Right renal cortex interstitium (tissue), 3 donors: Measurements from ENCODE around the gene ELANE. TPM values are rescaled to one million over a fixed set of nuclear protein-coding genes. Genes with fewer than 3 reads are reported as not detected.
"Not testable (repeated sequence)": the region's sequence is repeated elsewhere in the genome, so short reads cannot be mapped to it uniquely, and the experiment has no call there.

Source experiments
- DNase-seq, 3 donors: peaks; one replicate each; pipeline ENCODE4 v3.0.0-alpha.2; 2013; ENCODE audit warnings: low read depth in 3 of 3, low spot score in 2 of 3
- polyA plus RNA-seq, 3 donors: library from polyadenylated mRNA; unstranded; fragments of 120-200 nt; gene quantifications; one replicate each; pipeline ENCODE4 v1.2.1, GENCODE V29; 2013; ENCODE audit not compliant: insufficient read length in 3 of 3

The ELANE gene
- polyA plus RNA-seq, 3 donors, result 0.29 to 0.51 TPM; not detected in 1

DNA sequence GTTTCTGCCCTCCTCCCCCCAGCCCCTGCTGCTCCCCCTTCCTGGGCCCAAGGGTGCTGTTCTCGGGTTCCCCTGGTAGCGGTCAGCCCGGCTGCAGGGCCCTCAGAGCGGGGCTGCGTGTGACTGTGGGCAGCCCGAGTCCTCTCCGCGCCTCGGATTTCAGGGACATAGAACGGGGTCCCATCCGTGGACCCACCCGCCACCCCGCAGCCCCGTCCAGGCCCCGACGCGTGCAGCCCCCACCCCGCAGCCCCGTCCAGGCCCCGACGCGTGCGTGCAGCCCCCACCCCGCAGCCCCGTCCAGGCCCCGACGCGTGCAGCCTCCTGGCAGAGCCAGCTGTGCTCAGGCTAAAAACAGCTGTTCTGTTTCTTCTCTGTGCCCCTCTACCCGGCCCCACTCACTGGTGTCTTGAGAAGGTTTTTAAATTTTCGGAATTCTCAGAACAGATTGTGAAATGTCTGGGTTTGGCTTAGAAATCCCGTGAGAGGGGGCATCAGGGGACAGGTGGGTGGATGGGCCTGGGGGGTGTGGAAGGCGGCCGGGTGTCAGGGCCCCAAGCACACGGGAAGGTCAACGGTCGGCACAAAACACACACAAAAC is 16.8 kb upstream of the ELANE start:
- no peak for DNase-seq

DNA sequence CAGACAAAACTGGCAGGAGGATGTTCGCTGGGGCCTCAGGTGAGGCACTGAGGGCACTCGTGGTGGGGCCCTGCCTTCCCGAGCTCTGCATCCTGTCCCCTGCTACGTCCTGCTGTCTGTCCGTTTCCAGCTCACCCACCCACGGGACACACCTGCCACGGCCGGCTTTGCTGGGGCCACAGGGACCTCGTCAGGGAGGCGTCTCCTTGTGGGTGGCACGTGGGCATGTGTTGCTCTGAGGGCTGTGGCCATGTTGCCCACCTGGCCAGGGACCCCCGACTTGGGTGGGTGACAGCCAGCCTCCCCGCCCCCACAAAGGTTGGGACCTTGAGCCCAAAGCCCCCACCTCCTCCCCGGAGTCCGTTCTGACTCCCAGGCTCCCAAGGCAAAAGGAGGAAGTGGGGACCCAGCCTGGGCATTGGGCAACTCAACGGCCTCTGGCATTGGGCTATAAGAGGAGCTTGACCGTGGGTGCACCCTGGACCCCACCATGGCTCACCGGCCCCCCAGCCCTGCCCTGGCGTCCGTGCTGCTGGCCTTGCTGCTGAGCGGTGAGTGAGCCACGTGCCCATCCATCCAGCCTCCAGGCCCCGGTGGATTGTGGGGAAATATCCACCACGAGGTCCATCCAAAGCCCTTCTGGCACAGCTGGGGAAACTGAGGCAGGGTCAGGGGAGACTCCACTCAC is 11.4 kb upstream of the ELANE start, which contains the start of gene PRTN3:
TSS of gene PRTN3 (plus strand) at position 481 of the 688 bp plus-strand sequence. CDS start at position 491, 10 bp downstream.
- no peak for DNase-seq

DNA sequence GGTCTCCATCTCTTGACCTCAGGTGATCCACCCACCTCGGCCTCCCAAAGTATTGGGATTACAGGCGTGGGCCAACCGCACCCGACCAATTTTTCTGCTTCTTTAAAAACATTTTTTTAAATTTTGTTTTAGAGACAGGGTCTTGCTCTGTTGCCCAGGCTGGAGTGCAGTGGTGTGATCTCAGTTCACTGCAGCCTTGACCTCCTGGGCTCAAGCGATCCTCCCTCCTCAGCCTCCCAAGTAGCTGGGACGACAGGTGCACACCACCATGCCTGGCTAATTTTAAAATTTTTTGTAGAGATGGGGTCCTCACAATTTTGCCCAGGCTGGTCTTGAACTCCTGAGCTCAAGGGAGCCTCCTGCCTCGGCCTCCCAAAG is 9.3 kb upstream of the ELANE start:
- DNase-seq, result not testable (repeated sequence)

DNA sequence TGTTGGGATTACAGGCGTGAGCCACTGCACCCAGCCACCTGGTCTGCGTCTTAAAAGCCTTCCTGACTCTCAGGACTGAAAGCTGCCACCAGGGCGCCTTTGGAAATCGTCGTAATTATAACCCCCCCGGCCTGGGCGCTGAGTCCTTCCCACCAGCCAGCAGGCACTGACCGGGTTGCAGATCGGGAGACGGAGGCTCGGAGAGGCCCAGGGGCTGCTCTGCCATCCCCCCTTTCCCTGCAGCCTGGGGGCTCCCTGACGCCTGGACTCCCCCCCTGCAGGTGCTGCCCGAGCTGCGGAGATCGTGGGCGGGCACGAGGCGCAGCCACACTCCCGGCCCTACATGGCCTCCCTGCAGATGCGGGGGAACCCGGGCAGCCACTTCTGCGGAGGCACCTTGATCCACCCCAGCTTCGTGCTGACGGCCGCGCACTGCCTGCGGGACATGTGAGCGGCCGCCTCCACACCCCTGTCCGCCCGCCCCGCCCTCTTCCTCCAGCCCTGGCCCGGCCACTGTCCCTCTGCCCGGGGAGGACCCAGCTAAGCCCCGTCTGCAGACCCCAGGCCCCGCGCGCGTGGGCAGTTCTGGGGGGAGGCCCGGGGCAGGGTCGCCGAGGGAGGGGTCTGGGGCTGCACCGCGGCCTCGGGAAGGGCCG is 8.8 kb upstream of the ELANE start:
- DNase-seq, result no peak

DNA sequence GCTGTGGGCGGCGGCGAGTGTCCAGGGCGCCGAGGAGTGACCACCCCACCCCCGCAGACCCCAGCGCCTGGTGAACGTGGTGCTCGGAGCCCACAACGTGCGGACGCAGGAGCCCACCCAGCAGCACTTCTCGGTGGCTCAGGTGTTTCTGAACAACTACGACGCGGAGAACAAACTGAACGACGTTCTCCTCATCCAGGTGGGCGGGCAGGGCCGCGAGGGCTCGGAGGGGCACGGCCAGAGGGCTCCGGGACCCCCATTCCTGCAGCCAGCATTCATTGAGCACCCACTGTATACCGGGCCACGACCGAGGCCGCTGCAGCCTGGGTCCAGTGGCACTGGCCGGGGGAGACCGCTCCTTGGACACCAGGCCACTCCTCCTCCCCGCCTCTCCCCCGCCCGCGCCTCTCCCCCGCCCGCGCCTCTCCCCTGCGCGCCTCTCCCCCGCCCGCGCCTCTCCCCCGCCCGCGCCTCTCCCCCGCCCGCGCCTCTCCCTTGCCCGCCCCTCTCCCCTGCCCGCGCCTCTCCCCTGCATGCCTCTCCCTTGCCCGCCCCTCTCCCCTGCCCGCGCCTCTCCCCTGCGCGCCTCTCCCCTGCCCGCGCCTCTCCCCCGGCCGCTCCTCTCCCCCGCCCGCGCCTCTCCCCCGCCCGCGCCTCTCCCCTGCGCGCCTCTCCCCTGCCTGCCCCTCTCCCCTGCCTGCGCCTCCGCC is 8.1 kb upstream of the ELANE start:
- no peak for DNase-seq

DNA sequence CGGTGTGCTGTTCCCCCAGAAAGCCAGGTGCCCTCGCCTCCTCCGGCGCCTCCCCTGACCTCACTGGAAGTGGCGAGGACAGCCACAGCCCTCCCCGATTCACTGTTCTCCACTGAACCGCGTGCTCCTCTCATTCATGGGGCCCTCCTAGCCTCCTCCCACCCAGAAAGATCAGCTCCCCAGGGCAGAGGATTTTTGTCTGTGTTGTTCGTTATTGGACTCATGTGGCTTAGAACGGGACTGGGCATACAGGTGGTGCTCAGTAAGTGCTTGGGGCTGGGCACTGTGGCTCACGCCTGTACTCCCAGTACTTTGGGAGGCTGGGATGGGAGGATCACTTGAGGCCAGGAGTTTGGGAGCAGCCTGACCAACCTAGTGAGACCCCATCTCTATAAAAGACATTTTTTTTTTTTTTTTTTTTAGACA is 7.5 kb upstream of the ELANE start:
- DNase-seq, result no peak

DNA sequence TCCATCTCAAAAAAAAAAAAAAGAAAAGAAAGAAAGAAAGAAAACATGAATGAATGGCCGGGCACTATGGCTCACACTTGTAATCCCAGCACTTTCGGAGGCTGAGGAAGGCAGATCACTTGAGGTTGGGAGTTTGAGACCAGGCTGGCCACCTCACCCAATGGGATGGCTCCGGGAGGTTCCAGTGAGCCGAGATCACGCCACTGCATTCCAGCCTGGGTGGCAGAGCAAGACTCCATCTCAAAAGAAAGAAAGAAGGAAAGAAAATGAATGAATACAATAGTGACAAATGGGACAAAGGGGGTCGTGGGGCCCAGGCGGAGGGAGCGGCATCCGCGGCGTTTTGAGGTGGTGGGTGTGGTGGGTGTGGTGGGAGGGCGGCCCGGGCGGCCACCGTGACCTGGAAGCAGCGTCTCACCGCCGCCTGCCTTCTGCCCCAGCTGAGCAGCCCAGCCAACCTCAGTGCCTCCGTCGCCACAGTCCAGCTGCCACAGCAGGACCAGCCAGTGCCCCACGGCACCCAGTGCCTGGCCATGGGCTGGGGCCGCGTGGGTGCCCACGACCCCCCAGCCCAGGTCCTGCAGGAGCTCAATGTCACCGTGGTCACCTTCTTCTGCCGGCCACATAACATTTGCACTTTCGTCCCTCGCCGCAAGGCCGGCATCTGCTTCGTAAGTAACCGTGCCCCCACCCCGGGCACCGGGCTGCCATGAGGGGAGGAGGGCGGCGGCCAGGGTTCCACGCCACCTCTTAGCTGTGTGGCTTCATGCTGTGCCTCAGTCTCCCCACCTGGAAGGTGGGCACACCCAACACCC is 6.2 kb upstream of the ELANE start:
- DNase-seq, result no peak

DNA sequence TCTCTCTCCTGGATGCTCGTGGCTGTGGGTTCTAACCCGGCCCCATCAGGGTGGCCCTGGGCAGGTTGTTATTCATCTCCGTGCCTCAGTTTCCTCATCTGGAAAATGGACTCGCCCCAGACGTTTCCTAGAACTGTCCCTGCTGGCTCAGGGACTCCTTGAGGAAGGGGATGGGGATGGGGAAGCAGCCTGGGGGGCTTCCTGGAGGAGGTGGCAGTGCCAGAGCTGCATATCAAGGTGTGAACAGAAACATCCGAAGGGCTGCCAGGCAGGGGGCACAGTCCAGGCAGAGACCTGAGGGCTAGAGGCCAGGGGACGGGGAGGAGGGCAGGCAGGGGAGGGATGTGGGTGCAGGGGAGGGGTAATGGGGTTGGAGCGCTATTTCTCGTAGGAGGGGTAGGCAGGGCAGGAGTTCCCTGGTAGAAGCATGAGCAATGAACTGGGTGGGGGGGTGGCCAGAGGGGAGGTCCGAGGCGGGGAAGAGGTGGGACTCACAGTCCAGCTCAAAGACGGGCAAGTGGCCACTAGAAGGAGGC is 3.6 kb upstream of the ELANE start:
- DNase-seq, result no peak

DNA sequence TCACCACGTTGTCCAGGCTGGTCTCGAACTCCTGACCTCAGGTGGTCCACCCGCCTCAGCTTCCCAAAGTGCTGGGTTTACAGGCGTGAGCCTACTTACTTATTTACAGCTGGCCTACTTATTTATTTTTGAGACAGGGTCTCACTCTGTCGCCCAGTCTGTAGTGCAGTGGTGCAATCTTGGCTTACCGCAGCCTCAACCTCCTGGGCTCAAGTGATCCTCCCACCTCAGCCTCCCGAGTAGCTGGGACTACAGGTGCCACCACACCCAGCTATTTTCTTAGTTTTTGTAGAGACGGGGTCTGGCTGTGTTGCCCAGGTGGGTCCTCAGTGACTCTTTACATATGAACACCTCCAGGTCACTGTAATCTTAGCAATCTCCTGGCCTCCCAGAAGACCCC is 2.9 kb upstream of the ELANE start:
- DNase-seq, result not testable (repeated sequence)

DNA sequence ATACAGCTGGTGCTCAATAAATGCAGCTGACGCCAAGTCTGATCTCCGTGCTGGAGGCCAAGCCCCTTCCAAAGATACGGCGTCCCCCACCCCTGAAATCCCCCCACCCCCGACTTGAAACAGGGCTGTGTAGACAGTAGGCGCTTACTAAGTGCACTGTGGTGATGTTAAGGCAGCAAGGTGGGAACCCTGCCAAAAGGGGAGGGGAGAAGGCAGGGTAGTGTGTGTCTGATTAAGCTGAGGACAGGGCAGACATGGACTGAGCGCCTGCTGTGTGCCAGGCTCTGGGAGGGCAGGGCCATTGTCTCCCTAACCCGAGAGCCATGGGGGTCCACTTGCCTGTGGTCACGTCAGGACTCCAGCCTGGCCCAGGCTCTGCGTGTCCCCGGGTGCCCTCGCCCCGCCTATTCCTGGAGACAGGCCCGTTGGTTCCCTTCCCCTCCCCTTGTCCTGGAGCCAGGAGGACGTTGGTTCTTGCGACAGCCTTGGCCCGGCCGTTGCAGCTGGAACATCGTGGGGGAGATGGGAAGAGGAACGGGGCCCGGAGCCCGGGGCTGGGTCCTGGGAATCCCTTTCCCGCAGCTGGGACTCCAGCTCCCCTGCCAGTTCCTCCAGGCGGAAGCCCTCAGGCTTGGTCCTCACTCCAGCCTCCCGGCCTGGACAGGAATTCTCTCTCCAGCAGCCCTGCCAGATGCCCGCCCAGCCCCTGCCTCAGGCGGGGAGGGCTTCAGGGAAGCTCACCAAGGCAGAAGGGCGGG is 1.7 kb upstream of the ELANE start:
- DNase-seq, result no peak

DNA sequence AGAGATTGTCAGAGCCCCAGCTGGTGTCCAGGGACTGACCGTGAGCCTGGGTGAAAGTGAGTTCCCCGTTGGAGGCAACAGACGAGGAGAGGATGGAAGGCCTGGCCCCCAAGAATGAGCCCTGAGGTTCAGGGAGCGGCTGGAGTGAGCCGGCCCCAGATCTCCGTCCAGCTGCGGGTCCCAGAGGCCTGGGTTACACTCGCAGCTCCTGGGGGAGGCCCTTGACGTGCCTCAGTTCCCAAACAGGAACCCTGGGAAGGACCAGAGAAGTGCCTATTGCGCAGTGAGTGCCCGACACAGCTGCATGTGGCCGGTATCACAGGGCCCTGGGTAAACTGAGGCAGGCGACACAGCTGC is 1.1 kb upstream of the ELANE start:
- no peak for DNase-seq

DNA sequence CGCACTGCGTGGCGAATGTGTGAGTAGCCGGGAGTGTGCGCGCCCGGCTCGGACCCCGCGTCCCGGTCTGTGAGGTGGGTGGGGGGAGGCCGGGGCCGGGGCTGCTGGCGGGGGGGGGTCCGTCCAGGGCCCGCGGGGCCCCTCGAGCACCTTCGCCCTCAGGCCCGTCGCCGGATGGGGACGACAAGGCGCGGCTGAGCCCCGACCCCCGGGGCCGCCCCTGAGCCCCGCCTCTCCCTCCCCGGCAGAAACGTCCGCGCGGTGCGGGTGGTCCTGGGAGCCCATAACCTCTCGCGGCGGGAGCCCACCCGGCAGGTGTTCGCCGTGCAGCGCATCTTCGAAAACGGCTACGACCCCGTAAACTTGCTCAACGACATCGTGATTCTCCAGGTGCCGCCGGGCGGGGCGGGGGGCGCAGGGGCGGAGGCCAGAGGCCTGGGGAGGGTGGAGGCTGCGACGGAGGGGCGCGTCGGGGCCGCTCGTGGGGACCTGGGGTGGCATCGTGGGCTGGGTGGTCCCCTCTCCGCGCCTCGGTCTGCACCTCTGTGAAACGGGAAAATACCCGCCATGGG is 997 bp downstream of the ELANE start:
- DNase-seq, result no peak

DNA sequence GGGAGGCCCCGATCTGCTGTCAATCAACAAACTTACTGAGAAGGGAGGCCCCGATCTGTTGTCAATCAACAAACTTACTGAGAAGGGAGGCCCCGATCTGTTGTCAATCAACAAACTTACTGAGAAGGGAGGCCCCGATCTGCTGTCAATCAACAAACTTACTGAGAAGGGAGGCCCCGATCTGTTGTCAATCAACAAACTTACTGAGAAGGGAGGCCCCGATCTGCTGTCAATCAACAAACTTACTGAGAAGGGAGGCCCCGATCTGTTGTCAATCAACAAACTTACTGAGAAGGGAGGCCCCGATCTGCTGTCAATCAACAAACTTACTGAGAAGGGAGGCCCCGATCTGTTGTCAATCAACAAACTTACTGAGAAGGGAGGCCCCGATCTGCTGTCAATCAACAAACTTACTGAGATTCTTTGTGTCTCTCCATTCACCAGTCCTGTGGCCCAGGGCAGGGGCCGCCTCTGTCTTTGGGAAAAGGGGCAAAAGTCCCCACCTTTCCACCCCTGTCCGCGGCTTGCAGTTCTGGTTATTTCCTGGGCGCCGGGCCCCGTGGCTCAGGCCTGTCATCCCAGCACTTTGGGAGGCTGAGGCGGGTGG is 1.6 kb downstream of the ELANE start:
- DNase-seq, result not testable (repeated sequence)

DNA sequence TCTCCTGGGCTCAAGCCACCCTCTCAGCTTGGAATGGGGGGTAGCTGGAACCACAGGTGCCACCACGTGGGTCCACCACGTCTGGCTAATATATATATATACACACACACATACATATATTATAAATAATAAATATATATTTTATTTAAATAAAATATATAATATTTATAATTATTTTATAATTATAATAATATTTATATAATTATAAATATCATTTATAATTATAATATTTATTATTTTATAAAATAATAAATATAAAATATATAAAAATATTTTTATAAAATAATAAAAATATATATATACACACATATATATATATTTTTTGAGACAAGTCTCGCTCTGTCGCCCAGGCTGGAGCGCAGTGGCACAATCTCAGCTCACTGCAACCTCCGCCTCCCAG is 2.4 kb downstream of the ELANE start:
- DNase-seq, result no peak

DNA sequence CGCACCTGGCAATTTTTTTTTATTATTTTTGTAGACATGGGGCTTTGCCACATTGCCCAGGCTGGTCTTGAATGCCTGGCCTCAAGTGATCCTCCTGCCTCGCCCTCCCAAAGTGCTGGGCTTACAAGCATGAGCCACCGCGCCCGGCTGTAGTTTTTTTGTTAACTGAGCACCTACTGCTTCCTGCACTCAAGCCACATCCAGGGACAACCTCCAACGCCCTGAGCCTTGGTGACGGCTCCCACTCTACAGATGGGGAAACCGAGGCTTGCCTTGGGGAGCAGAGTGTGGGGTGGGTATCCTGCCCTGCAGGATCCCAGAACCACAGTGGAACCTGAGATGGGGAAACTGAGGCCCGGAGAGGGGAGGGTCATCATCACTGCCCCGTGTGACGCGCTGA is 3.0 kb downstream of the ELANE start:
- no peak for DNase-seq

DNA sequence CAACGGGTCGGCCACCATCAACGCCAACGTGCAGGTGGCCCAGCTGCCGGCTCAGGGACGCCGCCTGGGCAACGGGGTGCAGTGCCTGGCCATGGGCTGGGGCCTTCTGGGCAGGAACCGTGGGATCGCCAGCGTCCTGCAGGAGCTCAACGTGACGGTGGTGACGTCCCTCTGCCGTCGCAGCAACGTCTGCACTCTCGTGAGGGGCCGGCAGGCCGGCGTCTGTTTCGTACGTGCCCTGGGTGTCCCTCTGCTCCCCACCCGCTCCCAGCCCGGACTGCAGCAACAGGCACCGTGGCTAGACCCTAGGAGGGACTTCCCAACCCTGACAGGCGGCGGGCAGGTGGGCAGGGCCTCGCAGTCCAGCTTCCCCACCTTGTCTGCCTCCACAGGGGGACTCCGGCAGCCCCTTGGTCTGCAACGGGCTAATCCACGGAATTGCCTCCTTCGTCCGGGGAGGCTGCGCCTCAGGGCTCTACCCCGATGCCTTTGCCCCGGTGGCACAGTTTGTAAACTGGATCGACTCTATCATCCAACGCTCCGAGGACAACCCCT is 3.5 kb downstream of the ELANE start:
- no peak for DNase-seq

DNA sequence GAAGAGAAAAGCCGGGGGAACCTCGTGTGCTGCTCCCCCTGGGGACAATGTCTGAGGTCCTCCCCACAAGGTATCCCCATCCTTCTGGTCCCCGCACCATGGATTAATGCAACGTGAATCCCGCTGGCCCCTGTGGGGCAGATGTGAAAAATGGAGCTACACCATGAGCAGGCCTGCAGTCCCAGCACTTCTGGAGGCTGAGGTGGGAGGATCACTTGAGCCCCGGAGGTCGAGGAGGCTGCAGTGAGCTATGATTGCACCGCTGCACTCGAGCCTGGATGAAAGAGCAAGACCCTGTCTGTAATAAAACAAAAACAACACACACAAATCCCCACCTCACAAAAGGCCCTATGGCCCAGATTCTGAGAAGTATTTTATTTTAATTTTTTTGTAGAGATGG is 6.2 kb downstream of the ELANE start:
- DNase-seq, result no peak
